ENCODE measurements around the gene USB1.

DNA sequence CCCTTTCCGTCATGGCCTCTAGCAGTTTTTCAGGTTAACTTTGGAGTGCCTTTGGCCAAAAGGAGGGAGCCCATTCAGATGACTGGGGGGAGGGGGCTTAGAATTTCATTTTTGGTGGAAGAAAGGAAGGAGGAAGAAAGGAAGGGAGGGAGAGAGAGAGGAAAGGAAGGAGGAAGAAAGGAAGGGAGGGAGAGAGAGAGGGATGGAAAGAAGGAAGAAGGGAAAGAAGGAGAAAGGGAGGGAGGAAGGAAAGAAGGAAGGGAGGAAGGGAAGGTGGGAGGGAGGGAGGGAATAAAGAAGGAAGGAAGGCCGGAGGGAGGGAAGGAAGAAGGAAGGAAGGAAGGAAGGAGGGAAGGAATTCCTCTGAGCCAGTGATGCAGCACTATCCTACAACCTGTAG is 50.1 kb downstream of the USB1 start:
- TF ChIP-seq POLR2A (IDR thresholded peaks at IDR 0.05) (no peak), POLR2AphosphoS5 (IDR thresholded peaks at IDR 0.05) (no peak)
- TF ChIP-seq, protein P1, sequence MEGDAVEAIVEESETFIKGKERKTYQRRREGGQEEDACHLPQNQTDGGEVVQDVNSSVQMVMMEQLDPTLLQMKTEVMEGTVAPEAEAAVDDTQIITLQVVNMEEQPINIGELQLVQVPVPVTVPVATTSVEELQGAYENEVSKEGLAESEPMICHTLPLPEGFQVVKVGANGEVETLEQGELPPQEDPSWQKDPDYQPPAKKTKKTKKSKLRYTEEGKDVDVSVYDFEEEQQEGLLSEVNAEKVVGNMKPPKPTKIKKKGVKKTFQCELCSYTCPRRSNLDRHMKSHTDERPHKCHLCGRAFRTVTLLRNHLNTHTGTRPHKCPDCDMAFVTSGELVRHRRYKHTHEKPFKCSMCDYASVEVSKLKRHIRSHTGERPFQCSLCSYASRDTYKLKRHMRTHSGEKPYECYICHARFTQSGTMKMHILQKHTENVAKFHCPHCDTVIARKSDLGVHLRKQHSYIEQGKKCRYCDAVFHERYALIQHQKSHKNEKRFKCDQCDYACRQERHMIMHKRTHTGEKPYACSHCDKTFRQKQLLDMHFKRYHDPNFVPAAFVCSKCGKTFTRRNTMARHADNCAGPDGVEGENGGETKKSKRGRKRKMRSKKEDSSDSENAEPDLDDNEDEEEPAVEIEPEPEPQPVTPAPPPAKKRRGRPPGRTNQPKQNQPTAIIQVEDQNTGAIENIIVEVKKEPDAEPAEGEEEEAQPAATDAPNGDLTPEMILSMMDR (IDR thresholded peaks at IDR 0.05) = no peak

All from breast epithelium (tissue), 3 donors.